Activated CD4-positive, alpha-beta T cell treated with anti-CD3 and anti-CD28 coated beads, Interleukin-2, amount 50 U/mL, for 4 hours (primary cell): ENCODE measurements around the gene THEMIS.
"Not testable (repeated sequence)": the region's sequence is repeated elsewhere in the genome, so short reads cannot be mapped to it uniquely, and the experiment has no call there.

ENCODE experiments used
- DNase-seq, 2 experiments: peaks; one replicate each; pipeline ENCODE4 v3.0.0-alpha.2; 2020

Gene THEMIS

GRCh38 chr6:127716465-127716864 is 184.4 kb downstream of the THEMIS start:
- no peak for DNase-seq

DNA sequence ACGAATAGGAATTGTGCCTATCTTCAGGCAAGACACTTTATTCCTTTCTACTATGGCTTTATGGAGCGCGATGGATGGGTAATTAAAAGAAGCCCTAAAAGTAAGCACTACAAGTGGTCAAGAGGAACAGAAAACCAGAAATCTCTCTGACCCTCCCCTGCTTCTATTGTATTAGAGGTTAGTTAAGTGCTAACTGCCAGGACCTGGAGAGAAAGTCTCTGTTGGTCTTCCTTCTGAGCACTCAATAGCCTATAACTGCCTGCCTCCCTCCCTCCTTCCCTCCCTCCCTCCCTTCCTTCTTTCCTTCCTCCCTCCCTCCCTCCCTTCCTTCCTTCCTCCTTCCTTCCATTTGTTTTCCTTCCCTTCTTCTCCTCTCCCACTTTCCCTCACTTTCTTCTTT is 190.2 kb downstream of the THEMIS start:
- DNase-seq: no peak

- no peak for DNase-seq
These were observed 194.6 kb downstream of the THEMIS start for GRCh38 chr6:127706216-127706615.

DNA sequence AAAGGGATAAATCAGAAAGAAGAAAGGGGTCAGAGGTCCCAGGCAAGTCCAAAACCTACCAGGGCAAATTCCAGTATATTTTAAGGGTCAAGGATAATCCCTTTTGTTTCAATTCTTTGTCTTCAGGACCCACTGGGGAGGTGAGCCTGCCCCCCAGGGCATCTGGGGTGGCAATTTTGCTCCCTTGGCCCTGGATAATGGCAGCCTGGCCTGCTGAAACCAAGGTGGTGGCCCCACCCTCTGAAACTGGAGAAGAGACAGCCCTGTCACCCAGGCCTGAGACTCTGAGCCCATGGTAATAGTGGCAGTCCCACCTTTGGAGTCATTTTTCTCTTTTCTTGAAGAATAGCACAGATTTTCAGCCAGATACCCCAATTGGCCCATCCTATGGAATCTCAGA is 205.8 kb downstream of the THEMIS start:
- no peak for DNase-seq

DNA sequence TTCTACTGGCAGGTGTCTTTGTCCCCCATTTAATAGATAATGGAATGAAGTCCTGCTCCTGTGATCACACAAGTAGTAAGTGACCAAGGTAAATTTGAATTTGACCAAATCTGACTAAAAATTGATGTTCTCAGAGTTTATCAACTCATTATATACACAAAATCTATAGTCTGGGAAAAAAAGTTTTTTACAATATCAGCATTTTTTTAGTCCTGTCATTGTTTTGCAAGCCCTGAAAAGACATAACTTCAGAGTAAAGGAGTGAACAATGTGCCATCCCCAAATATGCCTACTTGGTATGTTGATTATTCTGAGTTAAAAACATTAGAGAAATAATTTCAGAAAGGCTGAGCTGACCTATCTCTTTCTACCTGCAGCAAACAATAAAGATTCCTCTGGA is 209.7 kb downstream of the THEMIS start:
- DNase-seq: no peak

- DNase-seq: no peak
These were observed 210.3 kb downstream of the THEMIS start for GRCh38 chr6:127690588-127690987.

- no peak for DNase-seq
These were observed 210.8 kb downstream of the THEMIS start for GRCh38 chr6:127690092-127690491.

DNA sequence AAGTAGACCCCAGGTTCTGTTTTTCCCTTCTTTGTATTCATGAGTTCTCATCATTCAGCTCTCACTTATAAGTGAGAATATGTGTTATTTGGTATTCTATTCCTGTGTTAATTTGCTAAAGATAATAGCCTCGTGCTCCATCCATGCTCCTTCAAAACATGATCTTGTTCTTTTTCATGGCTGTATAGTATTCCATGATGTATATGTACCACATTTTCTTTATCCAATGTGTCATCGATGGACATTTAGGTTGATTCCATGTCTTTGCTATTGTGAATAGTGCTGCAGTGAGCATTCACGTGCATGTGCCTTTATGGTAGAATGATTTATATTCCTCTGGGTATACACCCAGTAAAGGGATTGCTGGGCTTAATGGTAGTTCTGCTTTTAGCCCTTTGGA is 213.4 kb downstream of the THEMIS start:
- not testable (repeated sequence) for DNase-seq

DNA sequence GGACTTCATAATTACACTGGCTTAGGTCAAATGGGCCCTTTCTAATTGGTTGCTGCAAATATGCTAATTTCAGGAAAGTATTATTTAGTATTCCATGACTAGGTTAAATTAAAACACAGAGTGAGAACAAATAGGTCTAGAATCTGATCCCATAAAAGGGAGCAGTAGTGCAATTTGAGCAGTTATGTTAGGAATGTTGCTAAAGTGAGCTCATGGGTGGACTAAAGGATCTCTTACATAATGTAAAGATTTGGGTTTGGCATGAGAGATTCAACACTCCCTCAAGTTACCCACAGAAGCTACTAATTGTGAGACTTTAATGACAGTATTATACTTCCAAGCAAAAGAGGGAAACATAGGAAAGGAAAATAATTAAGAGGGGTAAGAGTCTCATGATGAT is 214.8 kb downstream of the THEMIS start:
- DNase-seq: no peak

- DNase-seq: no peak
These were observed 216.4 kb downstream of the THEMIS start for GRCh38 chr6:127684501-127684900.
